Measurements from ENCODE around the gene TMPRSS7.

The TMPRSS7 gene

GRCh38 chr3:112129925-112130637 is 95.5 kb downstream of the TMPRSS7 start:
- TF ChIP-seq CTCF (IDR thresholded peaks at IDR 0.05; ENCODE audit: insufficient read depth, missing control alignments) = no peak
- DNase-seq (ENCODE audit: insufficient read length, low spot score) (no peak), FAIRE-seq (no peak)

GRCh38 chr3:112130638-112130993 is 96.1 kb downstream of the TMPRSS7 start:
- TF ChIP-seq CTCF (IDR thresholded peaks at IDR 0.05; ENCODE audit: insufficient read depth, missing control alignments) = no peak
- DNase-seq (ENCODE audit: insufficient read length, low spot score) (no peak), FAIRE-seq (no peak)
